Activated CD8-positive, alpha-beta T cell treated with anti-CD3 and anti-CD28 coated beads for 36 hours (primary cell): ENCODE results near the gene ESRRB. TPM values are rescaled to one million over a fixed set of nuclear protein-coding genes. Genes with fewer than 3 reads are reported as not detected.

ENCODE experiments used
- ATAC-seq: fragments of 200-7000 bp; cut with Tn5 transposase; one replicate; pipeline ENCODE4 v1.10.0; 2021; ENCODE audit warnings: mild to moderate bottlenecking, moderate library complexity
- CTCF ChIA-PET: fragments of 350-600 bp; sonication (Branson Sonifier 250); formaldehyde crosslinking; loops from one replicate; lab custom pipeline; 2021; ENCODE audit warnings: antibody characterized with exemption; lab: Charles Lee
- POLR2A ChIA-PET: fragments of 350-600 bp; sonication (Branson Sonifier 250); formaldehyde crosslinking; loops from one replicate; lab custom pipeline; 2021; ENCODE audit warnings: antibody characterized with exemption; lab: Charles Lee
- DNase-seq: peaks from one replicate; pipeline ENCODE4 v3.0.0-alpha.2; 2020
- H3K27ac Mint-ChIP-seq: one replicate; pipeline ENCODE4 v1.8.0; 2021; ENCODE audit warnings: mild to moderate bottlenecking, mixed read lengths
- H3K27me3 Mint-ChIP-seq: one replicate; pipeline ENCODE4 v1.8.0; 2021; ENCODE audit warnings: mixed read lengths
- H3K36me3 Mint-ChIP-seq: one replicate; pipeline ENCODE4 v1.8.0; 2021; ENCODE audit warnings: low read depth, mixed read lengths
- H3K4me1 Mint-ChIP-seq: one replicate; pipeline ENCODE4 v1.8.0; 2021; ENCODE audit warnings: low read depth, mixed read lengths
- H3K4me3 Mint-ChIP-seq: one replicate; pipeline ENCODE4 v1.8.0; 2021; ENCODE audit warnings: mild to moderate bottlenecking, moderate library complexity, mixed read lengths
- H3K9me3 Mint-ChIP-seq: one replicate; pipeline ENCODE4 v1.8.0; 2021; ENCODE audit warnings: mixed read lengths
- intact Hi-C: fragments of 100-400 bp; cut with micrococcal nuclease; formaldehyde crosslinking; loops from one replicate; pipeline ENCODE4 v1.10.0; 2022
- total RNA-seq, 2 experiments: library from RNA; stranded (reverse); gene quantifications; one replicate each; pipeline ENCODE4 v1.2.3, GENCODE V29; 2021
- TF ChIP-seq, protein P1 (sequence below): fragments of 200-600 bp; IDR thresholded peaks from one replicate; pipeline ENCODE4 v1.8.0; 2022; ENCODE audit warnings: antibody characterized with exemption, mild to moderate bottlenecking

The ESRRB gene
- total RNA-seq, 2 experiments from 2014 or later: 0.18 to 0.27 TPM

- ChIA-PET CTCF (no interaction called here), POLR2A (no interaction called here)
- intact Hi-C loops: no loop called here
- H3K4me3 Mint-ChIP-seq: no peak overlapping the region
- no peak overlapping the region for H3K27ac Mint-ChIP-seq
- H3K4me1 Mint-ChIP-seq: no peaks in the 10 kb centered on the region
- no peaks in the 10 kb centered on the region for H3K27me3 Mint-ChIP-seq
- no peaks in the 10 kb centered on the region for H3K36me3 Mint-ChIP-seq
- DNase-seq (no peak), ATAC-seq (no peak)
- H3K9me3 Mint-ChIP-seq: no peaks in the 10 kb centered on the region
- TF ChIP-seq, protein P1, sequence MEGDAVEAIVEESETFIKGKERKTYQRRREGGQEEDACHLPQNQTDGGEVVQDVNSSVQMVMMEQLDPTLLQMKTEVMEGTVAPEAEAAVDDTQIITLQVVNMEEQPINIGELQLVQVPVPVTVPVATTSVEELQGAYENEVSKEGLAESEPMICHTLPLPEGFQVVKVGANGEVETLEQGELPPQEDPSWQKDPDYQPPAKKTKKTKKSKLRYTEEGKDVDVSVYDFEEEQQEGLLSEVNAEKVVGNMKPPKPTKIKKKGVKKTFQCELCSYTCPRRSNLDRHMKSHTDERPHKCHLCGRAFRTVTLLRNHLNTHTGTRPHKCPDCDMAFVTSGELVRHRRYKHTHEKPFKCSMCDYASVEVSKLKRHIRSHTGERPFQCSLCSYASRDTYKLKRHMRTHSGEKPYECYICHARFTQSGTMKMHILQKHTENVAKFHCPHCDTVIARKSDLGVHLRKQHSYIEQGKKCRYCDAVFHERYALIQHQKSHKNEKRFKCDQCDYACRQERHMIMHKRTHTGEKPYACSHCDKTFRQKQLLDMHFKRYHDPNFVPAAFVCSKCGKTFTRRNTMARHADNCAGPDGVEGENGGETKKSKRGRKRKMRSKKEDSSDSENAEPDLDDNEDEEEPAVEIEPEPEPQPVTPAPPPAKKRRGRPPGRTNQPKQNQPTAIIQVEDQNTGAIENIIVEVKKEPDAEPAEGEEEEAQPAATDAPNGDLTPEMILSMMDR: no peak
These were observed 86.4 kb downstream of the ESRRB start for GRCh38 chr14:76462330-76462729.

DNA sequence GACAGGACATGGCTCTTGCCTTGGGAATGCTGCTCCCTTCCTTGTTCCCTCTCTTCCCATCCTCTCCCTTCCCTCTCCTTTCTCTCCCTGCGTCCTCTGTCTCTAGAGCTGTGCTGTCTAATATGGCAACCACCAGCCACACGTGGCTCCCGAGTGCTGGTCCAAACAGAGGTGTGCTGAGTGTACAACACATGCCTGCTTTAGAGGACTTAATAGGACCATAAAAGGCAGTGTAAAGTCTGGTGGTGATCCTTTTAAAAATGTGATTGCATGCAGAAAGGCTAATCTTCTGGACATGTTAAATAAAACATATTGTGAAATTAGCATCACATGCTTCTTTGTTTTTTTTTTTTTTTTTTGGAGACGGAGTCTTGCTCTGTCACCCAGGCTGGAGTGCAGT is 87.2 kb downstream of the ESRRB start:
- ATAC-seq (no peak), DNase-seq (no peak)
- TF ChIP-seq, protein P1: no peak
- Mint-ChIP-seq H3K36me3 (no peaks in the 10 kb centered on the region), H3K27me3 (no peaks in the 10 kb centered on the region), H3K9me3 (no peaks in the 10 kb centered on the region), H3K27ac (no peak overlapping the region), H3K4me1 (no peaks in the 10 kb centered on the region), H3K4me3 (no peak overlapping the region)
- ChIA-PET CTCF (no interaction called here), POLR2A (no interaction called here)
- intact Hi-C loops: no loop called here

- Mint-ChIP-seq H3K4me3 (no peak overlapping the region), H3K36me3 (no peaks in the 10 kb centered on the region), H3K27ac (no peak overlapping the region), H3K27me3 (no peaks in the 10 kb centered on the region), H3K4me1 (no peaks in the 10 kb centered on the region), H3K9me3 (no peaks in the 10 kb centered on the region)
- ChIA-PET CTCF (interaction anchor here (1.4 kb wide), 1 partner anchor 9 kb away, joined by 4 read pairs; no protein-coding TSS in a partner anchor), POLR2A (no interaction called here)
- intact Hi-C loops: no loop called here
- DNase-seq (no peak), ATAC-seq (no peak)
- TF ChIP-seq, protein P1: no peak
These were observed 88.9 kb downstream of the ESRRB start for GRCh38 chr14:76464856-76465255.

DNA sequence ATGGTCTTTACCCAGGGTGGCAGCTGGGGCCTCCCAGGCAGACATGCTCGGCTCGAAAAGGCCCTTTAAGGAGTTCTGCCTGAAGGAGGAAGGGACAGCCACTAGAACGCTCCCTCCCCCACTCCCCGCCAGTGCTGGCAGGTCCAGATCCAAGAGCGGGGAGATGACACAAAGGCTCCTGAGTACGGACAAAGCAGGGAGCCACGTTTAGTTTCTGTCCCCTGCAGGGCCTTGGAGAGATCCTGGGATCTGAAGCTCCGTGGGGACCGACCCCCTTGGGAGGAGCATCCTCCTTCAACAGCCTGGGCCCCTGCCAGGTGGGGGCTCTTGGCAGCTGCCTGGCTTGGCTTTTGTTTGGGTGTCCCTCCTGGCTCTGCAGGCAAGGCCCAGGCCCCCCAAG is 89.7 kb downstream of the ESRRB start:
- TF ChIP-seq, protein P1: no peak
- Mint-ChIP-seq H3K27me3 (peaks cover 3% of the 10 kb centered on the region), H3K9me3 (no peaks in the 10 kb centered on the region), H3K27ac (no peak overlapping the region), H3K4me3 (no peak overlapping the region), H3K36me3 (no peaks in the 10 kb centered on the region), H3K4me1 (no peaks in the 10 kb centered on the region)
- no peak for ATAC-seq
- POLR2A ChIA-PET: no interaction called here
- CTCF ChIA-PET: no interaction called here
- intact Hi-C loops: no loop called here
- no peak for DNase-seq

DNA sequence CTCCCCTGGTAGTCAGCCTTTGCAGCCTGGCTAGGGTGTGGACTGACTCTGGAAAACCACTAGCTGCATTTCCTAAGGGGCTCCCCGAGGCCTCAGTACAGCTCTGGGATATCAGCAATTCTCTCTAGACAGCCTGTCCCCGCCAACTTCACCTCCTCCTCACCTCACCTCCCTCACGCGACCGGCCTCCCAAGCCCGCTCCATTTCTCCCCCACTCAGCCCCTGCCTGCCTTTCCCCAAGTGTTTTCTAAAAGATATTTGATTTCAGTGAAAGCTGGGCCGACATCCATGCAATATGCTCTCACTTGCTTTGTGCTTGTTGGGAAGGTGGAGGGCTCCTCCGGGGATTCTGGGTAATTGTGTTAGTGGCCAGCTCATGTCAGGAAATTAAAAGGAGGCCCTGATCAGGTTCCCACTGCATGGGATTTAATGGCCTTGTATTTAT is 91.8 kb downstream of the ESRRB start:
- intact Hi-C loops: no loop called here
- POLR2A ChIA-PET: interaction anchor here (0.6 kb wide), 1 partner anchor 895 kb away, joined by 3 read pairs; no protein-coding TSS in a partner anchor

More for the DNA sequence above, 91.8 kb downstream of the ESRRB start:
- CTCF ChIA-PET: no interaction called here
- H3K9me3 Mint-ChIP-seq: no peaks in the 10 kb centered on the region
- TF ChIP-seq, protein P1: no peak
- H3K4me3 Mint-ChIP-seq: no peak overlapping the region
- H3K4me1 Mint-ChIP-seq: no peaks in the 10 kb centered on the region
- ATAC-seq (no peak), DNase-seq (no peak)
- peaks cover 8% of the 10 kb centered on the region for H3K27me3 Mint-ChIP-seq
- no peak overlapping the region for H3K27ac Mint-ChIP-seq
- no peaks in the 10 kb centered on the region for H3K36me3 Mint-ChIP-seq
